Loucy (cell line): Measurements from ENCODE around the gene MYH3.

Source experiments
- H2AFZ ChIP-seq: fragments of 200-600 bp; sonication (generic); 2 replicates; pipeline ENCODE4 v1.6.0; 2016; ENCODE audit warnings: antibody characterized with exemption, mild to moderate bottlenecking, low read length, moderate library complexity
- H3F3A ChIP-seq: fragments of 200-600 bp; 2 replicates; pipeline ENCODE4 v1.6.0; 2016; ENCODE audit warnings: antibody characterized with exemption, low read depth, mild to moderate bottlenecking
- H3K27me3 ChIP-seq: fragments of 200-600 bp; sonication (generic); 2 replicates; pipeline ENCODE4 v1.6.1; 2014; ENCODE audit warnings: low read length, mild to moderate bottlenecking; ENCODE audit not compliant: insufficient read depth, poor library complexity, severe bottlenecking
- H3K36me3 ChIP-seq: fragments of 200-600 bp; sonication (generic); 2 replicates; pipeline ENCODE4 v1.6.1; 2016; ENCODE audit warnings: low read length; ENCODE audit not compliant: insufficient read depth
- H3K4me1 ChIP-seq: fragments of 200-600 bp; sonication (generic); 2 replicates; pipeline ENCODE4 v1.5.1; 2014; ENCODE audit warnings: low read length, mild to moderate bottlenecking; ENCODE audit not compliant: insufficient read depth, poor library complexity, severe bottlenecking
- H3K4me2 ChIP-seq: fragments of 200-600 bp; sonication (generic); 2 replicates; pipeline ENCODE4 v1.6.0; 2014; ENCODE audit warnings: antibody characterized with exemption, low read length, low read depth, mild to moderate bottlenecking; ENCODE audit not compliant: poor library complexity, severe bottlenecking
- H3K4me3 ChIP-seq: fragments of 200-600 bp; sonication (generic); 2 replicates; pipeline ENCODE4 v1.5.1; 2014; ENCODE audit warnings: low read length, mild to moderate bottlenecking, mixed read lengths; ENCODE audit not compliant: poor library complexity, severe bottlenecking
- H3K79me2 ChIP-seq: fragments of 200-600 bp; sonication (generic); 2 replicates; pipeline ENCODE4 v1.6.1; 2014; ENCODE audit warnings: low read length; ENCODE audit not compliant: insufficient read depth
- H3K9ac ChIP-seq: fragments of 200-600 bp; sonication (generic); 2 replicates; pipeline ENCODE4 v1.6.0; 2014; ENCODE audit warnings: mild to moderate bottlenecking, low read depth, low read length, moderate library complexity; ENCODE audit not compliant: poor library complexity, severe bottlenecking
- H3K9me2 ChIP-seq: fragments of 200-600 bp; sonication (generic); replicated peaks from 2 replicates; pipeline ENCODE4 v1.6.1; 2016; ENCODE audit warnings: low read depth, low read length, mixed read lengths
- H3K9me3 ChIP-seq: fragments of 200-600 bp; sonication (generic); 2 replicates; pipeline ENCODE4 v1.6.1; 2014; ENCODE audit warnings: mild to moderate bottlenecking, antibody characterized with exemption, low read length, low read depth; ENCODE audit not compliant: insufficient read depth
- H4K20me1 ChIP-seq: fragments of 200-600 bp; sonication (generic); 2 replicates; pipeline ENCODE4 v1.6.0; 2014; ENCODE audit warnings: antibody characterized with exemption, low read length, mild to moderate bottlenecking; ENCODE audit not compliant: insufficient read depth, poor library complexity, severe bottlenecking
- EZH2phosphoT487 ChIP-seq: fragments of 200-600 bp; IDR thresholded peaks from 2 replicates; pipeline ENCODE4 v1.6.1; 2018; ENCODE audit warnings: antibody characterized with exemption, mild to moderate bottlenecking, moderate library complexity, borderline replicate concordance
- TF ChIP-seq, protein P1 (sequence below): fragments of 200-600 bp; sonication (generic); conservative IDR thresholded peaks from 2 replicates; pipeline ENCODE4 v1.5.1; 2014; ENCODE audit warnings: mild to moderate bottlenecking, antibody characterized with exemption, low read length

The MYH3 gene

DNA sequence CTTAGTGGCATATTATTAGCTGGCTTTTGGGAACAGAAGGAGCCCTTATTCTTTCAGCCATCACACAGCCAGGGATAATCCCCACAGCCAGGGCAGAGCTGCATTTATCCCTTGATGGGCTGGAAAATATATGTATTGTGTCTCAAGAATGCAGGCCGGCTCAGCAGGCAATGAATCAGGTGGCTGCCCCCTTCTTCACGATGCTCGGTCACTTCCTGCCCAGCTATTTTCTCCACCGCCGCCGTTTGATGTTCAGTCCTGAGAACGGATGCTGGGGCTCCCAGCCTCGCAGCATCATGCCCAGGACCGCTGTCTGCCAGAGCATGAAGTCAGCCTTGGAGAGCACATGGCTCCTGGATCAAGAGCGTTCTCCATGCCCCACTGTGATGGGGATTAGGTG, 4.3 kb upstream of the MYH3 start:
- no peaks in the 10 kb centered on the region for H3F3A ChIP-seq
- no peaks in the 10 kb centered on the region for H3K27me3 ChIP-seq
- no peak overlapping the region for H3K4me2 ChIP-seq
- H4K20me1 ChIP-seq: no peaks in the 10 kb centered on the region
- H3K4me3 ChIP-seq: no peak overlapping the region
- no peak for TF ChIP-seq EZH2phosphoT487
- TF ChIP-seq, protein P1, sequence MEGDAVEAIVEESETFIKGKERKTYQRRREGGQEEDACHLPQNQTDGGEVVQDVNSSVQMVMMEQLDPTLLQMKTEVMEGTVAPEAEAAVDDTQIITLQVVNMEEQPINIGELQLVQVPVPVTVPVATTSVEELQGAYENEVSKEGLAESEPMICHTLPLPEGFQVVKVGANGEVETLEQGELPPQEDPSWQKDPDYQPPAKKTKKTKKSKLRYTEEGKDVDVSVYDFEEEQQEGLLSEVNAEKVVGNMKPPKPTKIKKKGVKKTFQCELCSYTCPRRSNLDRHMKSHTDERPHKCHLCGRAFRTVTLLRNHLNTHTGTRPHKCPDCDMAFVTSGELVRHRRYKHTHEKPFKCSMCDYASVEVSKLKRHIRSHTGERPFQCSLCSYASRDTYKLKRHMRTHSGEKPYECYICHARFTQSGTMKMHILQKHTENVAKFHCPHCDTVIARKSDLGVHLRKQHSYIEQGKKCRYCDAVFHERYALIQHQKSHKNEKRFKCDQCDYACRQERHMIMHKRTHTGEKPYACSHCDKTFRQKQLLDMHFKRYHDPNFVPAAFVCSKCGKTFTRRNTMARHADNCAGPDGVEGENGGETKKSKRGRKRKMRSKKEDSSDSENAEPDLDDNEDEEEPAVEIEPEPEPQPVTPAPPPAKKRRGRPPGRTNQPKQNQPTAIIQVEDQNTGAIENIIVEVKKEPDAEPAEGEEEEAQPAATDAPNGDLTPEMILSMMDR: no peak
- no peak overlapping the region for H2AFZ ChIP-seq
- H3K4me1 ChIP-seq: no peaks in the 10 kb centered on the region
- H3K9me2 ChIP-seq: no peaks in the 10 kb centered on the region
- no peaks in the 10 kb centered on the region for H3K9me3 ChIP-seq
- H3K36me3 ChIP-seq: no peaks in the 10 kb centered on the region
- H3K79me2 ChIP-seq: no peaks in the 10 kb centered on the region
- H3K9ac ChIP-seq: no peak overlapping the region

DNA sequence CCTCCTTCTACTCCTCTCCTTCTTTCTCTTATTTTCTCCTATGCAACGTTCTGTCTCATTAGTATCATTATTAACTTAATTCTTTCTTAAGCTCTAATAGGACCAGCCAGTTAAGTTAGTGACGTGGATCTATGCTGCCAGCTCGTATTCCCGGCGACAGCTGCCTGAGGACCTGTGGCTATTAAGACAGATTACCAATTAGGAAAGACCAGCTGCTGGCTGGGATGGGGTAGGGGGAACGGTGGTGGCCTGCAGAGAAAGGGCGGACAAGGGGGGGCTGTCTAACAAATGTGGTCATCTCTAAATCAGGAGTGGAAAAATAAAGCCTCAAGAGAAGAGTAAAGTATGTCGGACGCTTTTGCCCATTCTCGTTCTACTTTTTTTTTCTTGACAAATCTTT, 770 bp upstream of the MYH3 start:
- Histone ChIP-seq H3K27me3 (no peaks in the 10 kb centered on the region), H3K9me2 (no peaks in the 10 kb centered on the region), H3K9me3 (no peaks in the 10 kb centered on the region), H2AFZ (no peak overlapping the region), H3K4me1 (no peaks in the 10 kb centered on the region), H3K9ac (no peak overlapping the region), H3K79me2 (no peaks in the 10 kb centered on the region), H4K20me1 (no peaks in the 10 kb centered on the region), H3K36me3 (no peaks in the 10 kb centered on the region), H3K4me3 (no peak overlapping the region), H3K4me2 (no peak overlapping the region), H3F3A (no peaks in the 10 kb centered on the region)
- TF ChIP-seq EZH2phosphoT487: no peak
- TF ChIP-seq, protein P1: no peak

DNA sequence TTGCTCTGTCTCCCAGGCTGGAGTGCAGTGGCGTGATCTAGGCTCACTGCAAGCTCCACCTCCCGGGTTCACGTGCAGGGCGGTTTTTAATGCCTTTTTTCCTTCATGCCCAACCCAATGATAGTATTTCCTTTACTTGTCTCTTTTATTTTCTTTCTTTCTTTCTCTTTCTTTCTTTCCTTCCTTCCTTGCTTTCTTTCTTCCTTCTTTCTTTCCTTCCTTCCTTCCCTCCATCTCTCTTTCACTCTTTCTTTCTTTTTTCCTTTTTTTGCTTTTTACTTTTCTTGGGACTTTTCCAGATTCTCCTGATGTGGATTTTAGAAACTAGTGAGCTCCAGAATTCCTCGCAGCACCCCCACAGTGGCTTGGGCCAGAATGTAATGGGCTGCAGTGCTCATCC, 3.1 kb downstream of the MYH3 start:
- Histone ChIP-seq H3K79me2 (no peaks in the 10 kb centered on the region), H3K4me2 (no peak overlapping the region), H3K36me3 (no peaks in the 10 kb centered on the region), H3K4me3 (no peak overlapping the region), H3F3A (no peaks in the 10 kb centered on the region), H2AFZ (no peak overlapping the region), H3K9me2 (no peaks in the 10 kb centered on the region), H3K9ac (no peak overlapping the region), H3K4me1 (no peaks in the 10 kb centered on the region), H3K9me3 (no peaks in the 10 kb centered on the region), H3K27me3 (no peaks in the 10 kb centered on the region), H4K20me1 (no peaks in the 10 kb centered on the region)
- TF ChIP-seq, protein P1: no peak
- no peak for TF ChIP-seq EZH2phosphoT487
